ENCODE results near the gene CEP19.

CEP19 gene

DNA sequence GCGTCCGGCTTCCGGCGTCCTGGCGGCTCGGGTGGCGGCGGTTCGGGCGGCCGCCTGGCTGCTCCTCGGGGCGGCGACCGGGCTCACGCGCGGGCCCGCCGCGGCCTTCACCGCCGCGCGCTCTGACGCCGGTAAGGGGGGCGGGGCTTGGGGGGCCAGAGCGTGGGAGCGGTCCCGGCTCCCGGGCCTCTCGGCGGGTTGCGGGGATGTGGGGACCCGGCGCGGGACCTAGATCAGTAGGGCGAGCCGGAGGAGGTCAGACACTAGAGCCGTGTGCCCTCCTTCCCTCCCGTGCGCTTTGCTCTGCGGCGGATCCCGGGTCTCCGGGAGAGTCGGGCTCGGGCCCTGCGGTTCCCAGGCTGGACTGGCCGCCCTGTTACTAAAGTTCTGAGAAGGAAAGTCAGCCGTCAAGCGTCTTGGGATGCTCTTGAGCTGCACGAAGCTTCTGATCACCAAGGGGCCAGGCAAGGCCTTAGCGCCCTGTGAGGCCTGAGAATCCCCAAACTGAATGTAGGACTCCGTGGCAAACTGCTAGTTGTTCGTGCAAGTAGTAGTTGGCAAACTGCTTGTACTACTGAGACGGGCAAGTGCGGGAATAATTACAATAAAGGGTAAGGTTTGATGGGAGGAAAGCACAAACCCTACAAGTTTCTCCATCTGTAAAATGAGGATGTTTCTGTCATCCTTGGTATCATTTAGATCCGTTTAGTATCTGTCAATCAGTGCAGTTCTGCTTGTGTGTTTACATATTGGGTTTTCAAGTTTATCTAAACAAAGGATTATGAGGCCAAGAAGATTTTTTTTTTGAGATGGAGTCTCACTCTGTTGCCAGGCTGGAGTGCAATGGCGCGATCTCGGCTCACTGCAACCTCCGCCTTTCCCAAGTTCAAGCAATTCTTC, 714 bp upstream of the CEP19 start:
- TF ChIP-seq, protein P1, sequence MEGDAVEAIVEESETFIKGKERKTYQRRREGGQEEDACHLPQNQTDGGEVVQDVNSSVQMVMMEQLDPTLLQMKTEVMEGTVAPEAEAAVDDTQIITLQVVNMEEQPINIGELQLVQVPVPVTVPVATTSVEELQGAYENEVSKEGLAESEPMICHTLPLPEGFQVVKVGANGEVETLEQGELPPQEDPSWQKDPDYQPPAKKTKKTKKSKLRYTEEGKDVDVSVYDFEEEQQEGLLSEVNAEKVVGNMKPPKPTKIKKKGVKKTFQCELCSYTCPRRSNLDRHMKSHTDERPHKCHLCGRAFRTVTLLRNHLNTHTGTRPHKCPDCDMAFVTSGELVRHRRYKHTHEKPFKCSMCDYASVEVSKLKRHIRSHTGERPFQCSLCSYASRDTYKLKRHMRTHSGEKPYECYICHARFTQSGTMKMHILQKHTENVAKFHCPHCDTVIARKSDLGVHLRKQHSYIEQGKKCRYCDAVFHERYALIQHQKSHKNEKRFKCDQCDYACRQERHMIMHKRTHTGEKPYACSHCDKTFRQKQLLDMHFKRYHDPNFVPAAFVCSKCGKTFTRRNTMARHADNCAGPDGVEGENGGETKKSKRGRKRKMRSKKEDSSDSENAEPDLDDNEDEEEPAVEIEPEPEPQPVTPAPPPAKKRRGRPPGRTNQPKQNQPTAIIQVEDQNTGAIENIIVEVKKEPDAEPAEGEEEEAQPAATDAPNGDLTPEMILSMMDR (IDR thresholded peaks at IDR 0.05; ENCODE audit: low read depth, low read length): no peak
- Histone ChIP-seq H3K27ac (peak overlapping the region; percentile 82), H3K9me3 (ENCODE audit: severe bottlenecking) (no peaks in the 10 kb centered on the region), H3K36me3 (no peaks in the 10 kb centered on the region), H3K27me3 (ENCODE audit: insufficient read depth, low read depth, severe bottlenecking) (no peaks in the 10 kb centered on the region), H3K4me3 (ENCODE audit: low read depth, low read length) (peak overlapping the region; percentile 80)
- DNase-seq: no peak

DNA sequence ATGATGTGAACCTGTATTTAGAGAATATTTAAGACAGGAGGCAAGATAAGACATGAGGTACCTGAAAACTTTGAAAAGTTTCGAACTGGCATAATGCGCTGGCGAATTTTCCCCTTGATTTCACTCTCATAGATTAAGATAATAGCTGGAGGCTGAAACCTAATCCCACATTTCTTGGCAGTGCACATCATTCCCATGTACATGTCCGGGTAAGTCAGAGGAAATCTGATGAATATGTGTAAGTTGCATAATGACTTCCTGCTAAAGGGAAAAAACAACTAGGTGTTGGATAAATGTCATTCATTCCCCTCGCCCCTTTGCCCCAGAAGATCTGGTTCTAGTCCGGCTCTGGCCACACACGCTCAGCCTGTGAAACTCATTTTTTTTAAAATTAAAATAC, 3.6 kb downstream of the CEP19 start:
- H3K4me3 ChIP-seq (ENCODE audit: low read depth, low read length): no peak overlapping the region
- no peak overlapping the region for H3K27ac ChIP-seq
- TF ChIP-seq, protein P1 (IDR thresholded peaks at IDR 0.05; ENCODE audit: low read depth, low read length): no peak
- no peaks in the 10 kb centered on the region for H3K9me3 ChIP-seq (ENCODE audit: severe bottlenecking)
- no peaks in the 10 kb centered on the region for H3K36me3 ChIP-seq
- no peak for DNase-seq
- H3K27me3 ChIP-seq (ENCODE audit: insufficient read depth, low read depth, severe bottlenecking): no peaks in the 10 kb centered on the region

DNA sequence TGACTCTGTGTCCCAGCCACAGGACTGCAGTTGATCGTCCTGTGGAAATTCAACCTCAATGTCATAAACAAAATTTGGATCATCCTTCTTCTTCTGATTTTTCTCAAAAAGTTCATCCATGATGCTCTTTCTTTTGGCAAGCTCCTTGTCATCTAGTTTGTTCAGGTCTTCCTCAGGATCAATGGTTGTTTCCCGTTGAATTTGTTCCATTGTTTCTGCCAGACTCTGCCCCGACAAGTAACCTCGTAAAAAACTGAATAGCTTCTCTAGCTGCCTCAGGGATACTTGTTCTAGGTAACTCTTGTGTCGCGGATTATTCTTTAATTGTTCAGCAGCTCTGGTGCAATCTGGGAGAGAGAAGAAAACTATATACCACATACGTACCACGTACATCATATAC, 4.5 kb downstream of the CEP19 start:
- TF ChIP-seq, protein P1 (IDR thresholded peaks at IDR 0.05; ENCODE audit: low read depth, low read length): no peak
- Histone ChIP-seq H3K36me3 (no peaks in the 10 kb centered on the region), H3K27ac (no peak overlapping the region), H3K9me3 (ENCODE audit: severe bottlenecking) (no peaks in the 10 kb centered on the region), H3K4me3 (ENCODE audit: low read depth, low read length) (no peak overlapping the region), H3K27me3 (ENCODE audit: insufficient read depth, low read depth, severe bottlenecking) (no peaks in the 10 kb centered on the region)
- DNase-seq: no peak

DNA sequence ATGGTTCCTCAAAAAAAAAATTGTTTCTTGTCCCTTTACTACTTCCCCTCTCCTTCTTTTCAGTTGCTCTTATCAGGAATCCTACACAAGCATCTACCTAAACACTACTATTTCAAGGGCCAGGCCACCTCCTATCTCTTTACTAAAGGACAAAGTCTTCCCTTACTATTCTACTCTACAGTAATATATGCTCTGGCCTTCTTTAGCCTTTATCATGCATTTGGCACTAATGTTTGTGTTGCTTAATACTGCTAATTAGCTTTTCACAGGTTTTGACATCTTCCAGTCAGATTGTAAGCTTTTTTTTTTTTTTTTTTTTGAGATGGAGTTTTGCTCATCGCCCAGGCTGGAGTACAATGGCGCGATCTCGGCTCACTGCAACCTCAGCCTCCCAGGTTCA, 5.3 kb downstream of the CEP19 start:
- H3K27ac ChIP-seq: no peak overlapping the region
- H3K4me3 ChIP-seq (ENCODE audit: low read depth, low read length): no peak overlapping the region
- H3K27me3 ChIP-seq (ENCODE audit: insufficient read depth, low read depth, severe bottlenecking): no peaks in the 10 kb centered on the region
- H3K9me3 ChIP-seq (ENCODE audit: severe bottlenecking): no peaks in the 10 kb centered on the region
- TF ChIP-seq, protein P1 (IDR thresholded peaks at IDR 0.05; ENCODE audit: low read depth, low read length): no peak
- H3K36me3 ChIP-seq: no peaks in the 10 kb centered on the region
- DNase-seq: no peak

DNA sequence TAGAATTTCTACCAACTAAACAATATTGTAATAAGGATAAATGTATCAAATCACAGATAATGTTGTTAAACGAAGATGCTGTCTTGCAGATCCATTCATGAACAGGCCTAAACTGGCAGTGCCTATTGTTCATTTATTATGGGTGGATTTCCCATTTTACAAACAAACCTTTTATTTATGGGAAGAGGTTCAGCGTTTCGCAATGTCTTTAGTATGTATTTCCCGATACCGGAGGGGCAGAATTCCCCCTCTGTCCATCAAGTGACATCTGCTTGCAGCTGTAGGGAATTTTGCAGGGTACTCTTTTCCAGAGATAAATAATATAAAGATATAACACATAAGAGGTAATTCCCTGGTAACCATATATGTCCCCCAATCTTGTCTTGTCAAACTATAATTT, 5.7 kb downstream of the CEP19 start:
- DNase-seq: no peak

More for the DNA sequence above, 5.7 kb downstream of the CEP19 start:
- TF ChIP-seq, protein P1 (IDR thresholded peaks at IDR 0.05; ENCODE audit: low read depth, low read length): no peak
- Histone ChIP-seq H3K27ac (no peak overlapping the region), H3K9me3 (ENCODE audit: severe bottlenecking) (no peaks in the 10 kb centered on the region), H3K36me3 (no peaks in the 10 kb centered on the region), H3K27me3 (ENCODE audit: insufficient read depth, low read depth, severe bottlenecking) (no peaks in the 10 kb centered on the region), H3K4me3 (ENCODE audit: low read depth, low read length) (no peak overlapping the region)
